IMR-90 (cell line): ENCODE data around the gene KCNK4. TPM values are rescaled to one million over a fixed set of nuclear protein-coding genes. Genes with fewer than 3 reads are reported as not detected.
A peak's percentile ranks its signal among the peaks of the same experiment; 100 is the strongest.

Source experiments
- ATAC-seq: fragments of 200-7000 bp; cut with Tn5 transposase; 2 replicates; pipeline ENCODE4 v1.9.1; 2020; ENCODE audit warnings: low read depth, mild to moderate bottlenecking, moderate library complexity
- BruUV-seq: library from RNA; stranded (reverse); fragments of 400-500 nt; replicated peaks from 2 replicates; lab custom pipeline; 2021; lab: Mats Ljungman, UMichigan
- CTCF ChIA-PET: fragments of 300-600 bp; formaldehyde crosslinking; extraction: SDS; loops from one replicate; lab custom pipeline; 2021; ENCODE audit warnings: antibody characterized with exemption; lab: Yijun Ruan, JAX
- POLR2A ChIA-PET: fragments of 300-600 bp; sonication (Branson Sonifier 250); formaldehyde crosslinking; loops from one replicate; lab custom pipeline; 2022; ENCODE audit warnings: antibody characterized with exemption; ENCODE audit not compliant: unreplicated experiment; lab: Charles Lee
- DNase-seq: peaks from one replicate; pipeline ENCODE4 v3.0.0; 2013
- H2AFZ ChIP-seq: replicated peaks from 2 replicates; pipeline ENCODE3; 2013; ENCODE audit warnings: low read length, mild to moderate bottlenecking; ENCODE audit not compliant: poor library complexity
- H2AK5ac ChIP-seq: 2 replicates; pipeline ENCODE4 v1.6.1; 2013; ENCODE audit warnings: low read depth, low read length, inconsistent platforms
- H2AK9ac ChIP-seq: replicated peaks from 2 replicates; pipeline ENCODE3; 2013; ENCODE audit warnings: mild to moderate bottlenecking, low read depth, low read length, moderate library complexity; ENCODE audit not compliant: poor library complexity
- H2BK120ac ChIP-seq: 2 replicates; pipeline ENCODE4 v1.6.1; 2013; ENCODE audit warnings: low read depth, low read length, inconsistent platforms
- H2BK15ac ChIP-seq: 3 replicates; pipeline ENCODE4 v1.6.1; 2013; ENCODE audit warnings: low read depth, low read length, inconsistent platforms
- H2BK20ac ChIP-seq: 2 replicates; pipeline ENCODE4 v1.6.1; 2013; ENCODE audit warnings: low read depth, mild to moderate bottlenecking, inconsistent platforms, low read length, moderate library complexity
- H2BK5ac ChIP-seq: 2 replicates; pipeline ENCODE4 v1.6.1; 2013; ENCODE audit warnings: mild to moderate bottlenecking, low read depth, low read length, inconsistent platforms; ENCODE audit not compliant: poor library complexity, severe bottlenecking
- H3K14ac ChIP-seq: replicated peaks from 2 replicates; pipeline ENCODE4 v1.6.1; 2013; ENCODE audit warnings: low read depth, low read length, inconsistent platforms
- H3K18ac ChIP-seq: 2 replicates; pipeline ENCODE4 v1.6.1; 2013; ENCODE audit warnings: low read depth, low read length, control low read depth
- H3K23ac ChIP-seq: 2 replicates; pipeline ENCODE4 v1.6.1; 2013; ENCODE audit warnings: low read depth, low read length, inconsistent platforms
- H3K27ac ChIP-seq: 2 replicates; pipeline ENCODE4 v1.5.1; 2013; ENCODE audit warnings: mild to moderate bottlenecking, control low read depth, low read length; ENCODE audit not compliant: insufficient read depth
- H3K27me3 ChIP-seq: 2 replicates; pipeline ENCODE4 v1.6.1; 2013; ENCODE audit warnings: low read length; ENCODE audit not compliant: control insufficient read depth, insufficient read depth
- H3K36me3 ChIP-seq: 2 replicates; pipeline ENCODE4 v1.6.1; 2013; ENCODE audit warnings: low read length, mixed read lengths; ENCODE audit not compliant: control insufficient read depth, insufficient read depth
- H3K4ac ChIP-seq: 2 replicates; pipeline ENCODE4 v1.6.1; 2013; ENCODE audit warnings: low read depth, low read length, inconsistent platforms
- H3K4me1 ChIP-seq: 2 replicates; pipeline ENCODE4 v1.6.1; 2013; ENCODE audit warnings: low read length, mixed read lengths; ENCODE audit not compliant: control insufficient read depth, insufficient read depth
- H3K4me2 ChIP-seq: 2 replicates; pipeline ENCODE4 v1.6.1; 2013; ENCODE audit warnings: low read depth, mild to moderate bottlenecking, control low read depth, low read length, moderate library complexity
- H3K4me3 ChIP-seq: 2 replicates; pipeline ENCODE4 v1.5.1; 2013; ENCODE audit warnings: low read depth, mild to moderate bottlenecking, control low read depth, low read length, moderate library complexity; ENCODE audit not compliant: insufficient read depth
- H3K56ac ChIP-seq: 2 replicates; pipeline ENCODE4 v1.6.1; 2013; ENCODE audit warnings: low read length, inconsistent platforms; ENCODE audit not compliant: insufficient read depth; ENCODE audit errors: extremely low read depth
- H3K79me1 ChIP-seq, 2 experiments: 2 replicates each; pipeline ENCODE4 v1.6.1; 2013; ENCODE audit warnings: low read length in 2 of 2, inconsistent platforms in 1 of 2, low read depth in 1 of 2
- H3K9ac ChIP-seq: 2 replicates; pipeline ENCODE4 v1.6.1; 2013; ENCODE audit warnings: low read depth, low read length, control low read depth
- H3K9me1 ChIP-seq: 2 replicates; pipeline ENCODE4 v1.6.1; 2013; ENCODE audit warnings: low read length, inconsistent platforms; ENCODE audit not compliant: insufficient read depth
- H3K9me3 ChIP-seq: 2 replicates; pipeline ENCODE4 v1.6.1; 2013; ENCODE audit warnings: low read length; ENCODE audit not compliant: control insufficient read depth, insufficient read depth
- H4K20me1 ChIP-seq: 2 replicates; pipeline ENCODE4 v1.6.1; 2013; ENCODE audit warnings: low read length, inconsistent platforms; ENCODE audit not compliant: insufficient read depth
- H4K5ac ChIP-seq: 2 replicates; pipeline ENCODE4 v1.6.1; 2013; ENCODE audit warnings: mild to moderate bottlenecking, low read depth, low read length, control low read depth
- H4K8ac ChIP-seq, 2 experiments: 2 replicates each; pipeline ENCODE4 v1.6.1; 2013; ENCODE audit warnings: low read depth in 2 of 2, low read length in 2 of 2, control low read depth in 1 of 2, inconsistent platforms in 1 of 2
- H4K91ac ChIP-seq: 2 replicates; pipeline ENCODE4 v1.6.1; 2013; ENCODE audit warnings: low read depth, low read length, inconsistent platforms; ENCODE audit not compliant: insufficient read depth
- FOS ChIP-seq: fragments of 150-350 bp; IDR thresholded peaks from 2 replicates; pipeline ENCODE4 v1.6.1; 2016; ENCODE audit warnings: low read depth, low read length
- MAFK ChIP-seq: IDR thresholded peaks from 2 replicates; pipeline ENCODE4 v1.6.1; 2012; ENCODE audit warnings: low read depth, low read length, improper control_type of control experiment
- MXI1 ChIP-seq: IDR thresholded peaks from 2 replicates; pipeline ENCODE4 v1.6.1; 2012; ENCODE audit warnings: low read depth, mild to moderate bottlenecking, low read length, moderate library complexity, borderline replicate concordance
- NFE2L2 ChIP-seq: fragments of 150-350 bp; IDR thresholded peaks from 2 replicates; pipeline ENCODE4 v1.6.1; 2016; ENCODE audit warnings: low read depth, mild to moderate bottlenecking, low read length
- RAD21 ChIP-seq: IDR thresholded peaks from 2 replicates; pipeline ENCODE4 v1.6.1; 2012; ENCODE audit warnings: low read length, improper control_type of control experiment
- RCOR1 ChIP-seq: IDR thresholded peaks from 2 replicates; pipeline ENCODE4 v1.6.1; 2012; ENCODE audit warnings: mild to moderate bottlenecking, low read length, improper control_type of control experiment; ENCODE audit not compliant: insufficient replicate concordance
- WGBS, 2 experiments: methylation state at CpG; one replicate each; pipeline versions ENCODE4 v1.1.5 to v1.1.7; 2013; ENCODE audit warnings: missing lambda C conversion rate in 2 of 2; ENCODE audit not compliant: insufficient read length in 1 of 2; ENCODE audit errors: extremely low coverage in 2 of 2; 5-methylcytosine and 5-hydroxymethylcytosine counted together
- dilution Hi-C: fragments of 300-500 bp; cut with HindIII; formaldehyde crosslinking; loops from one replicate; pipeline ENCODE4 v1.14.3; 2018; ENCODE audit warnings: low sequenced_read_pairs; ENCODE audit not compliant: unreplicated experiment
- in situ Hi-C: fragments of 300-500 bp; cut with MboI; formaldehyde crosslinking; loops from 3 replicates; pipeline ENCODE4 v1.14.3; 2019; ENCODE audit warnings: low sequenced_read_pairs, inconsistent platforms, mixed read lengths
- intact Hi-C: fragments of 100-400 bp; cut with micrococcal nuclease; formaldehyde crosslinking; loops from 2 replicates; pipeline ENCODE4 v1.10.0; 2022
- polyA plus RNA-seq, 3 experiments: library from polyadenylated mRNA; depleted of rRNA; stranded (reverse); fragments of >200 nt; gene quantifications; 2 replicates each; pipeline ENCODE4 v1.2.3, GENCODE V29; 2012; ENCODE audit warnings: low replicate concordance in 1 of 3
- total RNA-seq: library from RNA; depleted of rRNA; stranded (reverse); fragments of >200 nt; gene quantifications from 2 replicates; pipeline ENCODE4 v1.2.3, GENCODE V29; 2012
- TF ChIP-seq, protein P1 (sequence below): fragments of 150-350 bp; IDR thresholded peaks from 2 replicates; pipeline ENCODE4 v1.6.1; 2016; ENCODE audit warnings: low read depth, mild to moderate bottlenecking, low read length, moderate library complexity, borderline replicate concordance
- TF ChIP-seq, protein P2 (sequence below): fragments of 150-350 bp; IDR thresholded peaks from 2 replicates; pipeline ENCODE4 v1.6.1; 2017; ENCODE audit warnings: mild to moderate bottlenecking, antibody characterized with exemption, low read length, low read depth
- TF ChIP-seq, protein P3 (sequence below): conservative IDR thresholded peaks from 2 replicates; pipeline ENCODE4 v1.5.1; 2012; ENCODE audit warnings: mild to moderate bottlenecking, low read depth, low read length, improper control_type of control experiment

KCNK4 gene
- total and polyA plus RNA-seq, 2 of the 4 experiments (the other 2 are of a cell fraction), result not detected

DNA sequence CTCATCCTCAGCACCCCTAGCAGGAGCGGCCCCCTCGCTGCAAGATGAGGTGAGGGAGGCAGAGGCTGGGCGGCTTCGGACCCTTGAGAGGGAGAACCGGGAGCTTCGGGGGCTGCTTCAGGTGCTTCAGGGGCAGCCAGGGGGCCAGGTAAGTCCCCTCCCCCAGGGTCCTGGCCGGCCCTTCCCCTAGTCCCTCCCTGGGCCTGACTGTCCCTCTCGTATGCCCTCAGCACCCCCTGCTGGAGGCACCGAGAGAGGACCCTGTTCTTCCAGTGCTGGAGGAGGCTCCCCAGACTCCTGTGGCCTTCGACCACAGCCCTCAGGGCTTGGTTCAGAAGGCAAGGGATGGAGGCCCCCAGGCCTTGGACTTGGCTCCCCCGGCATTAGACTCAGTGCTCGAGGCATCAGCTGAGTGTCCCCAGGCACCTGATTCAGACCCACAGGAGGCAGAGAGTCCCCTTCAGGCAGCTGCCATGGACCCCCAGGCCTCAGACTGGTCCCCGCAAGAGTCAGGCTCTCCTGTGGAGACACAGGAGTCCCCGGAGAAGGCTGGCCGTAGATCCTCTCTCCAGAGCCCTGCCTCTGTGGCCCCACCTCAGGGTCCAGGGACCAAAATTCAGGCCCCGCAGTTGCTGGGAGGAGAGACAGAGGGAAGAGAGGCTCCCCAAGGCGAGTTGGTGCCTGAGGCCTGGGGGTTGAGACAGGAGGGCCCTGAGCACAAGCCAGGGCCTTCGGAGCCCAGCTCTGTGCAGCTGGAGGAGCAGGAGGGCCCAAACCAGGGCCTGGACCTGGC lies 52.9 kb downstream of the KCNK4 start:
- WGBS, 2 experiments, result 73% methylated on average over 6 of the region's 18 CpGs; no CpG with 5 or more reads in 1 of the 2 experiments
- Histone ChIP-seq H3K36me3 (no peaks in the 10 kb centered on the region), H2AK9ac (peak overlapping the region; percentile 1), H3K27ac (no peak overlapping the region), H3K56ac (no peak overlapping the region), H3K9me1 (no peaks in the 10 kb centered on the region), H3K9ac (no peak overlapping the region), H3K27me3 (peaks cover 8% of the 10 kb centered on the region; the same call in 1 of the 2 replicates), H4K8ac (no peak overlapping the region), H3K4me1 (peaks cover 6% of the 10 kb centered on the region), H3K14ac (no peak overlapping the region), H2BK5ac (no peak overlapping the region), H3K18ac (no peak overlapping the region), H3K9me3 (no peaks in the 10 kb centered on the region), H3K4ac (no peak overlapping the region), H3K79me1 (no peaks in the 10 kb centered on the region), H2BK15ac (no peak overlapping the region), H4K91ac (no peak overlapping the region), H4K20me1 (no peaks in the 10 kb centered on the region), H2AK5ac (no peak overlapping the region; the same call in 1 of the 2 replicates), H4K5ac (no peak overlapping the region), H3K4me3 (no peak overlapping the region), H2BK20ac (no peak overlapping the region), H2AFZ (peak overlapping the region; percentile 21), H3K23ac (no peak overlapping the region), H3K4me2 (no peak overlapping the region), H2BK120ac (no peak overlapping the region)
- BruUV-seq, result no TSS peak
- dilution Hi-C loops (no loop called here), intact Hi-C loops (no loop called here), in situ Hi-C loops (no loop called here)
- ChIA-PET CTCF (interaction anchor here (2.2 kb wide), 1 partner anchor 11 kb away, joined by 11 read pairs; no protein-coding TSS in a partner anchor), POLR2A (no interaction called here)
- ATAC-seq, result no peak
- DNase-seq, result no peak
- no peak for TF ChIP-seq NFE2L2
- peak; percentile 31 for TF ChIP-seq RAD21
- TF ChIP-seq, protein P1, sequence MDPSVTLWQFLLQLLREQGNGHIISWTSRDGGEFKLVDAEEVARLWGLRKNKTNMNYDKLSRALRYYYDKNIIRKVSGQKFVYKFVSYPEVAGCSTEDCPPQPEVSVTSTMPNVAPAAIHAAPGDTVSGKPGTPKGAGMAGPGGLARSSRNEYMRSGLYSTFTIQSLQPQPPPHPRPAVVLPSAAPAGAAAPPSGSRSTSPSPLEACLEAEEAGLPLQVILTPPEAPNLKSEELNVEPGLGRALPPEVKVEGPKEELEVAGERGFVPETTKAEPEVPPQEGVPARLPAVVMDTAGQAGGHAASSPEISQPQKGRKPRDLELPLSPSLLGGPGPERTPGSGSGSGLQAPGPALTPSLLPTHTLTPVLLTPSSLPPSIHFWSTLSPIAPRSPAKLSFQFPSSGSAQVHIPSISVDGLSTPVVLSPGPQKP, result no peak
- TF ChIP-seq, protein P2, sequence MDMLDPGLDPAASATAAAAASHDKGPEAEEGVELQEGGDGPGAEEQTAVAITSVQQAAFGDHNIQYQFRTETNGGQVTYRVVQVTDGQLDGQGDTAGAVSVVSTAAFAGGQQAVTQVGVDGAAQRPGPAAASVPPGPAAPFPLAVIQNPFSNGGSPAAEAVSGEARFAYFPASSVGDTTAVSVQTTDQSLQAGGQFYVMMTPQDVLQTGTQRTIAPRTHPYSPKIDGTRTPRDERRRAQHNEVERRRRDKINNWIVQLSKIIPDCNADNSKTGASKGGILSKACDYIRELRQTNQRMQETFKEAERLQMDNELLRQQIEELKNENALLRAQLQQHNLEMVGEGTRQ, result no peak
- no peak for TF ChIP-seq MXI1
- TF ChIP-seq RCOR1, result no peak
- no peak for TF ChIP-seq MAFK
- TF ChIP-seq, protein P3, sequence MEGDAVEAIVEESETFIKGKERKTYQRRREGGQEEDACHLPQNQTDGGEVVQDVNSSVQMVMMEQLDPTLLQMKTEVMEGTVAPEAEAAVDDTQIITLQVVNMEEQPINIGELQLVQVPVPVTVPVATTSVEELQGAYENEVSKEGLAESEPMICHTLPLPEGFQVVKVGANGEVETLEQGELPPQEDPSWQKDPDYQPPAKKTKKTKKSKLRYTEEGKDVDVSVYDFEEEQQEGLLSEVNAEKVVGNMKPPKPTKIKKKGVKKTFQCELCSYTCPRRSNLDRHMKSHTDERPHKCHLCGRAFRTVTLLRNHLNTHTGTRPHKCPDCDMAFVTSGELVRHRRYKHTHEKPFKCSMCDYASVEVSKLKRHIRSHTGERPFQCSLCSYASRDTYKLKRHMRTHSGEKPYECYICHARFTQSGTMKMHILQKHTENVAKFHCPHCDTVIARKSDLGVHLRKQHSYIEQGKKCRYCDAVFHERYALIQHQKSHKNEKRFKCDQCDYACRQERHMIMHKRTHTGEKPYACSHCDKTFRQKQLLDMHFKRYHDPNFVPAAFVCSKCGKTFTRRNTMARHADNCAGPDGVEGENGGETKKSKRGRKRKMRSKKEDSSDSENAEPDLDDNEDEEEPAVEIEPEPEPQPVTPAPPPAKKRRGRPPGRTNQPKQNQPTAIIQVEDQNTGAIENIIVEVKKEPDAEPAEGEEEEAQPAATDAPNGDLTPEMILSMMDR, result peak; percentile 28; the same call in 1 of the 2 replicates
- TF ChIP-seq FOS, result no peak
